HepG2 (cell line): ENCODE data around the gene NAT9. TPM values are rescaled to one million over a fixed set of nuclear protein-coding genes. Genes with fewer than 3 reads are reported as not detected.

Experiments used
- FOXK1 ChIP-seq: sonication (generic); formaldehyde crosslinking; IDR thresholded peaks from 2 replicates; pipeline ENCODE4 v1.4.0; 2020; ENCODE audit warnings: low read depth, missing genetic modification reagents, borderline replicate concordance
- NFATC3 ChIP-seq: sonication (generic); formaldehyde crosslinking; IDR thresholded peaks from 2 replicates; pipeline ENCODE4 v1.5.1; 2020; ENCODE audit warnings: mild to moderate bottlenecking, missing genetic modification reagents
- PAF1 ChIP-seq: IDR thresholded peaks from 2 replicates; pipeline ENCODE4 v1.6.1; 2016; ENCODE audit warnings: missing genetic modification reagents, missing compliant biosample characterization
- POLR2AphosphoS2 ChIP-seq: IDR thresholded peaks from 2 replicates; pipeline ENCODE4 v1.6.1; 2011; ENCODE audit warnings: low read depth, low read length, improper control_type of control experiment
- RFX1 ChIP-seq: fragments of 450-650 bp; IDR thresholded peaks from 2 replicates; pipeline ENCODE4 v1.6.1; 2017
- SMYD3 ChIP-seq: sonication (generic); formaldehyde crosslinking; IDR thresholded peaks from 2 replicates; pipeline ENCODE4 v1.8.1; 2023; ENCODE audit warnings: mild to moderate bottlenecking, missing genetic modification reagents
- YEATS4 ChIP-seq: sonication (generic); formaldehyde crosslinking; IDR thresholded peaks from 2 replicates; pipeline ENCODE4 v1.4.0; 2020; ENCODE audit warnings: missing genetic modification reagents, borderline replicate concordance
- ZIK1 ChIP-seq: sonication (generic); formaldehyde crosslinking; IDR thresholded peaks from 2 replicates; pipeline ENCODE4 v1.5.0; 2020; ENCODE audit warnings: mild to moderate bottlenecking, low read depth, missing genetic modification reagents, borderline replicate concordance
- ZNF7 ChIP-seq: IDR thresholded peaks from 2 replicates; pipeline ENCODE4 v1.6.1; 2016; ENCODE audit warnings: missing biosample characterization, missing genetic modification reagents
- ZNF746 ChIP-seq: sonication (generic); formaldehyde crosslinking; IDR thresholded peaks from 2 replicates; pipeline ENCODE4 v1.8.0; 2022; ENCODE audit warnings: mild to moderate bottlenecking, missing genetic modification reagents
- polyA plus RNA-seq, 8 experiments: library from polyadenylated mRNA; depleted of rRNA in 3 of 8; stranded (reverse) in 7 of 8; unstranded in 1 of 8; fragments of >200 nt; fragmentation: Illumina TruSeq in 4 of 8; extraction: Trizol in 4 of 8; gene quantifications; 2 replicates each; pipeline versions ENCODE4 v1.2.1 to v1.2.3, GENCODE V29; 2011 to 2016; ENCODE audit warnings: low read depth in 4 of 8, missing spikeins in 1 of 8, mixed read lengths in 1 of 8; ENCODE audit not compliant: insufficient read depth in 1 of 8
- total RNA-seq, 5 experiments: library from RNA; depleted of rRNA; stranded (reverse); fragments of >200 nt; fragmentation: Illumina TruSeq; extraction: Trizol; gene quantifications; 2 replicates each; pipeline ENCODE4 v1.2.3, GENCODE V29; 2016; ENCODE audit warnings: low read depth in 1 of 5
- TF ChIP-seq, protein P1 (sequence below): sonication (generic); formaldehyde crosslinking; IDR thresholded peaks from 2 replicates; pipeline ENCODE4 v1.4.0; 2020; ENCODE audit warnings: missing genetic modification reagents
- TF ChIP-seq, protein P2 (sequence below): sonication (generic); formaldehyde crosslinking; IDR thresholded peaks from 2 replicates; pipeline ENCODE4; 2020; ENCODE audit warnings: missing genetic modification reagents, mild to moderate bottlenecking, borderline replicate concordance
- TF ChIP-seq, protein P3 (sequence below): sonication (generic); formaldehyde crosslinking; IDR thresholded peaks from 2 replicates; pipeline ENCODE4 v1.8.1; 2022; ENCODE audit warnings: low read depth, mild to moderate bottlenecking, missing genetic modification reagents
- TF ChIP-seq, protein P4 (sequence below): sonication (generic); formaldehyde crosslinking; IDR thresholded peaks from one replicate; pipeline ENCODE4 v1.5.1; 2020; ENCODE audit warnings: mild to moderate bottlenecking, missing genetic modification reagents; ENCODE audit errors: not compliant biosample characterization

The NAT9 gene
- total and polyA plus RNA-seq, 2 of the 13 experiments (the other 11 are each of a cell fraction or from before 2014, with no cell fraction given): 39.7 to 44.2 TPM

DNA sequence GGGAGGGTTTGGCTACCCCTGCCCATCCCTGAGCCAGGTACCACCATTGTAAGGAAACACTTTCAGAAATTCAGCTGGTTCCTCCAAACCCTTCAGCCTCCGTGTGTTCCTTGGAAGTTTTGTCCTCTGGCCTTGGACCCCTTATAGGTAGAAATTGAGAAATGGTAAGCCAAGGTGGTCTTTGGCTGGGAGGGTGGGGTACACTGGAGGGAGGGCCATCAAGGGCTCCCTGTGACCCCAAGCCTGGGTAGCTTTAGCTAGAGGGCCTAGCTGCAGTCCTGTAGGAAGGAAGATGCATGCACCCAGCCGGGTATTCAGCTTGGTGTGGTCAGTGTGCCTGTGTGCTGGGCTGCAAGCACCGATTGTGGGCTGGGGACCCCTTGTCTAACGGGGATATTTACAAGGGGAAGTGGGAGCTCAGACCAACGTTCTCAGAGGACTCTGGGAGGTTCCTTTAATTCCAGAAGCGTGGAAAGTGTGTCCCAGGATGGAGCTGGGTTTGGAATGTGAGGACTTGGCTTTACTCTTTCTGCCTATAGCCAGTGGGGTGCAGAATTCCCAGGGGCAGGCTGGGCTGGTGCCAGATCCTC lies 6.8 kb downstream of the NAT9 start (continued):
- TF ChIP-seq, protein P1, sequence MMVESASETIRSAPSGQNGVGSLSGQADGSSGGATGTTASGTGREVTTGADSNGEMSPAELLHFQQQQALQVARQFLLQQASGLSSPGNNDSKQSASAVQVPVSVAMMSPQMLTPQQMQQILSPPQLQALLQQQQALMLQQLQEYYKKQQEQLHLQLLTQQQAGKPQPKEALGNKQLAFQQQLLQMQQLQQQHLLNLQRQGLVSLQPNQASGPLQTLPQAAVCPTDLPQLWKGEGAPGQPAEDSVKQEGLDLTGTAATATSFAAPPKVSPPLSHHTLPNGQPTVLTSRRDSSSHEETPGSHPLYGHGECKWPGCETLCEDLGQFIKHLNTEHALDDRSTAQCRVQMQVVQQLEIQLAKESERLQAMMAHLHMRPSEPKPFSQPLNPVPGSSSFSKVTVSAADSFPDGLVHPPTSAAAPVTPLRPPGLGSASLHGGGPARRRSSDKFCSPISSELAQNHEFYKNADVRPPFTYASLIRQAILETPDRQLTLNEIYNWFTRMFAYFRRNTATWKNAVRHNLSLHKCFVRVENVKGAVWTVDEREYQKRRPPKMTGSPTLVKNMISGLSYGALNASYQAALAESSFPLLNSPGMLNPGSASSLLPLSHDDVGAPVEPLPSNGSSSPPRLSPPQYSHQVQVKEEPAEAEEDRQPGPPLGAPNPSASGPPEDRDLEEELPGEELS: no peak
- TF ChIP-seq YEATS4 (CRISPR knock-in tag) (no peak), POLR2AphosphoS2 (peak; percentile 87), FOXK1 (CRISPR knock-in tag) (no peak), ZNF746 (no peak), SMYD3 (CRISPR knock-in tag) (peak; percentile 76; the same call in 1 of the 2 replicates), NFATC3 (CRISPR knock-in tag) (no peak), PAF1 (CRISPR knock-in tag) (no peak), ZNF7 (CRISPR knock-in tag) (no peak), ZIK1 (no peak), RFX1 (no peak)
- TF ChIP-seq, protein P2, sequence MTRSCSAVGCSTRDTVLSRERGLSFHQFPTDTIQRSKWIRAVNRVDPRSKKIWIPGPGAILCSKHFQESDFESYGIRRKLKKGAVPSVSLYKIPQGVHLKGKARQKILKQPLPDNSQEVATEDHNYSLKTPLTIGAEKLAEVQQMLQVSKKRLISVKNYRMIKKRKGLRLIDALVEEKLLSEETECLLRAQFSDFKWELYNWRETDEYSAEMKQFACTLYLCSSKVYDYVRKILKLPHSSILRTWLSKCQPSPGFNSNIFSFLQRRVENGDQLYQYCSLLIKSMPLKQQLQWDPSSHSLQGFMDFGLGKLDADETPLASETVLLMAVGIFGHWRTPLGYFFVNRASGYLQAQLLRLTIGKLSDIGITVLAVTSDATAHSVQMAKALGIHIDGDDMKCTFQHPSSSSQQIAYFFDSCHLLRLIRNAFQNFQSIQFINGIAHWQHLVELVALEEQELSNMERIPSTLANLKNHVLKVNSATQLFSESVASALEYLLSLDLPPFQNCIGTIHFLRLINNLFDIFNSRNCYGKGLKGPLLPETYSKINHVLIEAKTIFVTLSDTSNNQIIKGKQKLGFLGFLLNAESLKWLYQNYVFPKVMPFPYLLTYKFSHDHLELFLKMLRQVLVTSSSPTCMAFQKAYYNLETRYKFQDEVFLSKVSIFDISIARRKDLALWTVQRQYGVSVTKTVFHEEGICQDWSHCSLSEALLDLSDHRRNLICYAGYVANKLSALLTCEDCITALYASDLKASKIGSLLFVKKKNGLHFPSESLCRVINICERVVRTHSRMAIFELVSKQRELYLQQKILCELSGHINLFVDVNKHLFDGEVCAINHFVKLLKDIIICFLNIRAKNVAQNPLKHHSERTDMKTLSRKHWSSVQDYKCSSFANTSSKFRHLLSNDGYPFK (CRISPR knock-in tag): no peak
- TF ChIP-seq, protein P3, sequence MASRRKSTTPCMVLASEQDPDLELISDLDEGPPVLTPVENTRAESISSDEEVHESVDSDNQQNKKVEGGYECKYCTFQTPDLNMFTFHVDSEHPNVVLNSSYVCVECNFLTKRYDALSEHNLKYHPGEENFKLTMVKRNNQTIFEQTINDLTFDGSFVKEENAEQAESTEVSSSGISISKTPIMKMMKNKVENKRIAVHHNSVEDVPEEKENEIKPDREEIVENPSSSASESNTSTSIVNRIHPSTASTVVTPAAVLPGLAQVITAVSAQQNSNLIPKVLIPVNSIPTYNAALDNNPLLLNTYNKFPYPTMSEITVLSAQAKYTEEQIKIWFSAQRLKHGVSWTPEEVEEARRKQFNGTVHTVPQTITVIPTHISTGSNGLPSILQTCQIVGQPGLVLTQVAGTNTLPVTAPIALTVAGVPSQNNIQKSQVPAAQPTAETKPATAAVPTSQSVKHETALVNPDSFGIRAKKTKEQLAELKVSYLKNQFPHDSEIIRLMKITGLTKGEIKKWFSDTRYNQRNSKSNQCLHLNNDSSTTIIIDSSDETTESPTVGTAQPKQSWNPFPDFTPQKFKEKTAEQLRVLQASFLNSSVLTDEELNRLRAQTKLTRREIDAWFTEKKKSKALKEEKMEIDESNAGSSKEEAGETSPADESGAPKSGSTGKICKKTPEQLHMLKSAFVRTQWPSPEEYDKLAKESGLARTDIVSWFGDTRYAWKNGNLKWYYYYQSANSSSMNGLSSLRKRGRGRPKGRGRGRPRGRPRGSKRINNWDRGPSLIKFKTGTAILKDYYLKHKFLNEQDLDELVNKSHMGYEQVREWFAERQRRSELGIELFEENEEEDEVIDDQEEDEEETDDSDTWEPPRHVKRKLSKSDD (CRISPR knock-in tag): no peak
- TF ChIP-seq, protein P4, sequence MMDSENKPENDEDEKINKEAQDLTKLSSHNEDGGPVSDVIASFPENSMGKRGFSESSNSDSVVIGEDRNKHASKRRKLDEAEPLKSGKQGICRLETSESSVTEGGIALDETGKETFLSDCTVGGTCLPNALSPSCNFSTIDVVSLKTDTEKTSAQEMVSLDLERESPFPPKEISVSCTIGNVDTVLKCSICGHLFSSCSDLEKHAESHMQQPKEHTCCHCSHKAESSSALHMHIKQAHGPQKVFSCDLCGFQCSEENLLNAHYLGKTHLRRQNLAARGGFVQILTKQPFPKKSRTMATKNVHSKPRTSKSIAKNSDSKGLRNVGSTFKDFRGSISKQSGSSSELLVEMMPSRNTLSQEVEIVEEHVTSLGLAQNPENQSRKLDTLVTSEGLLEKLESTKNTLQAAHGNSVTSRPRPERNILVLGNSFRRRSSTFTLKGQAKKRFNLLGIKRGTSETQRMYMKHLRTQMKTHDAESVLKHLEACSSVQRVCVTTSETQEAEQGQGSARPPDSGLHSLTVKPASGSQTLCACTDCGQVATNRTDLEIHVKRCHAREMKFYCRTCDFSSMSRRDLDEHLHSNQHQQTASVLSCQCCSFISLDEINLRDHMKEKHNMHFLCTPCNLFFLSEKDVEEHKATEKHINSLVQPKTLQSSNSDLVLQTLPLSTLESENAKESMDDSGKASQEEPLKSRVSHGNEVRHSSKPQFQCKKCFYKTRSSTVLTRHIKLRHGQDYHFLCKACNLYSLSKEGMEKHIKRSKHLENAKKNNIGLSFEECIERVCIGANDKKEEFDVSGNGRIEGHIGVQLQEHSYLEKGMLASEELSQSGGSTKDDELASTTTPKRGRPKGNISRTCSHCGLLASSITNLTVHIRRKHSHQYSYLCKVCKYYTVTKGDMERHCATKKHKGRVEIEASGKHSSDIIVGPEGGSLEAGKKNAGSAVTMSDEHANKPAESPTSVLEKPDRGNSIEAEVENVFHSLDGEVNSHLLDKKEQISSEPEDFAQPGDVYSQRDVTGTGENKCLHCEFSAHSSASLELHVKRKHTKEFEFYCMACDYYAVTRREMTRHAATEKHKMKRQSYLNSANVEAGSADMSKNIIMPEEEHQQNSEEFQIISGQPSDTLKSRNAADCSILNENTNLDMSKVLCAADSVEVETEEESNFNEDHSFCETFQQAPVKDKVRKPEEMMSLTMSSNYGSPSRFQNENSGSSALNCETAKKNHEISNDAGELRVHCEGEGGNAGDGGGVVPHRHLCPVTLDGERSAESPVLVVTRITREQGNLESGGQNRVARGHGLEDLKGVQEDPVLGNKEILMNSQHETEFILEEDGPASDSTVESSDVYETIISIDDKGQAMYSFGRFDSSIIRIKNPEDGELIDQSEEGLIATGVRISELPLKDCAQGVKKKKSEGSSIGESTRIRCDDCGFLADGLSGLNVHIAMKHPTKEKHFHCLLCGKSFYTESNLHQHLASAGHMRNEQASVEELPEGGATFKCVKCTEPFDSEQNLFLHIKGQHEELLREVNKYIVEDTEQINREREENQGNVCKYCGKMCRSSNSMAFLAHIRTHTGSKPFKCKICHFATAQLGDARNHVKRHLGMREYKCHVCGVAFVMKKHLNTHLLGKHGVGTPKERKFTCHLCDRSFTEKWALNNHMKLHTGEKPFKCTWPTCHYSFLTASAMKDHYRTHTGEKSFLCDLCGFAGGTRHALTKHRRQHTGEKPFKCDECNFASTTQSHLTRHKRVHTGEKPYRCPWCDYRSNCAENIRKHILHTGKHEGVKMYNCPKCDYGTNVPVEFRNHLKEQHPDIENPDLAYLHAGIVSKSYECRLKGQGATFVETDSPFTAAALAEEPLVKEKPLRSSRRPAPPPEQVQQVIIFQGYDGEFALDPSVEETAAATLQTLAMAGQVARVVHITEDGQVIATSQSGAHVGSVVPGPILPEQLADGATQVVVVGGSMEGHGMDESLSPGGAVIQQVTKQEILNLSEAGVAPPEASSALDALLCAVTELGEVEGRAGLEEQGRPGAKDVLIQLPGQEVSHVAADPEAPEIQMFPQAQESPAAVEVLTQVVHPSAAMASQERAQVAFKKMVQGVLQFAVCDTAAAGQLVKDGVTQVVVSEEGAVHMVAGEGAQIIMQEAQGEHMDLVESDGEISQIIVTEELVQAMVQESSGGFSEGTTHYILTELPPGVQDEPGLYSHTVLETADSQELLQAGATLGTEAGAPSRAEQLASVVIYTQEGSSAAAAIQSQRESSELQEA (CRISPR knock-in tag): no peak
